Stomach (tissue), 4 donors: ENCODE measurements around the gene ALK.

ENCODE experiments used
- CTCF ChIP-seq, 7 experiments: fragments of 450-650 bp in 4 of 7; fragments of 200-600 bp in 3 of 7; sonication (generic) in 3 of 7; IDR thresholded peaks; one replicate each; pipeline ENCODE4 v1.5.1; 2016 to 2019; ENCODE audit warnings: antibody characterized with exemption in 7 of 7, control low read depth in 2 of 7, mild to moderate bottlenecking in 1 of 7
- POLR2A ChIP-seq, 4 donors: fragments of 450-650 bp; IDR thresholded peaks; one replicate each; pipeline ENCODE4 v1.6.1; 2016; ENCODE audit warnings: antibody characterized with exemption in 4 of 4, control low read depth in 2 of 4, mild to moderate bottlenecking in 1 of 4, moderate library complexity in 1 of 4

GRCh38 chr2:29295845-29296244, 625.5 kb downstream of the ALK start:
- no peak for TF ChIP-seq POLR2A (IDR thresholded peaks at IDR 0.05)
- peak in 1 of 7 experiments; percentile 23 for TF ChIP-seq CTCF (IDR thresholded peaks at IDR 0.05)
